Progenitor cell of endocrine pancreas (in vitro differentiated cells): ENCODE measurements around the gene CHD1. TPM values are rescaled to one million over a fixed set of nuclear protein-coding genes. Genes with fewer than 3 reads are reported as not detected.
A peak's percentile ranks its signal among the peaks of the same experiment; 100 is the strongest.

Experiments used
- DNase-seq: peaks from one replicate; pipeline ENCODE4 v3.0.0; 2021; ENCODE audit warnings: low spot score; ENCODE audit not compliant: unreplicated experiment
- H3K27ac Mint-ChIP-seq: 2 replicates; pipeline ENCODE4 v1.8.0; 2021; ENCODE audit warnings: mild to moderate bottlenecking, moderate library complexity, mixed read lengths
- H3K27me3 Mint-ChIP-seq: 2 replicates; pipeline ENCODE4 v1.8.0; 2021; ENCODE audit warnings: mixed read lengths
- H3K36me3 Mint-ChIP-seq: 2 replicates; pipeline ENCODE4 v1.8.0; 2022; ENCODE audit warnings: mixed read lengths; ENCODE audit not compliant: insufficient read depth
- H3K4me1 Mint-ChIP-seq: 2 replicates; pipeline ENCODE4 v1.8.0; 2021; ENCODE audit warnings: low read depth, mixed read lengths
- H3K4me3 Mint-ChIP-seq: 2 replicates; pipeline ENCODE4 v1.8.0; 2021; ENCODE audit warnings: low read depth, mild to moderate bottlenecking, moderate library complexity, mixed read lengths
- H3K9me3 Mint-ChIP-seq: 2 replicates; pipeline ENCODE4 v1.8.0; 2021; ENCODE audit warnings: low read depth, mixed read lengths
- total RNA-seq: library from RNA; stranded (reverse); gene quantifications from 2 replicates; pipeline ENCODE4 v1.2.1, GENCODE V29; 2021
- TF ChIP-seq, protein P1 (sequence below): fragments of 200-600 bp; sonication (generic); IDR thresholded peaks from one replicate; pipeline ENCODE4 v1.5.0; 2021; ENCODE audit warnings: antibody characterized with exemption, mild to moderate bottlenecking; ENCODE audit not compliant: unreplicated experiment

The CHD1 gene
- total RNA-seq, 1 donor from 2014 or later, result 61.0 TPM

DNA sequence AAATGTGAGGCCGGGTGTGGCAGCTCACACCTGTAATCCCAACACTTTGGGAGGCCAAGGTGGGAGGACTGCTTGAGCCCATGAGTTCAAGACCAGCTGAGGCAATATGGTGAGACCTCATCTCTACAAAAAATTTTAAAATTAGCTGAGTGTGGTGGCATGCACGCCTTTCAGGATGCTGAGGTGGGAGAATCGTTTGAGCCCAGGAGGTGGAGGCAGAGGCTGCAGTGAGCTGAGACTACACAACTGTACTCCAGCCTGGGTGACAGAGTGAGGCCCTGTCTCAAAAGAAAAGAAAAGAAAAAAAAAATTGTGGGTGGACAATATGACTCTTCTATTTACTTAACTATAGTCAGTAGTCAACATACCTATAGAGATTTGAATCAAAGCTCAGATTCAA lies 4.8 kb downstream of the CHD1 start:
- peaks cover 22% of the 10 kb centered on the region for H3K36me3 Mint-ChIP-seq
- peaks cover 15% of the 10 kb centered on the region for H3K4me1 Mint-ChIP-seq
- H3K27me3 Mint-ChIP-seq, result no peaks in the 10 kb centered on the region
- H3K27ac Mint-ChIP-seq, result no peak overlapping the region
- no peak for DNase-seq
- H3K4me3 Mint-ChIP-seq, result no peak overlapping the region
- TF ChIP-seq, protein P1, sequence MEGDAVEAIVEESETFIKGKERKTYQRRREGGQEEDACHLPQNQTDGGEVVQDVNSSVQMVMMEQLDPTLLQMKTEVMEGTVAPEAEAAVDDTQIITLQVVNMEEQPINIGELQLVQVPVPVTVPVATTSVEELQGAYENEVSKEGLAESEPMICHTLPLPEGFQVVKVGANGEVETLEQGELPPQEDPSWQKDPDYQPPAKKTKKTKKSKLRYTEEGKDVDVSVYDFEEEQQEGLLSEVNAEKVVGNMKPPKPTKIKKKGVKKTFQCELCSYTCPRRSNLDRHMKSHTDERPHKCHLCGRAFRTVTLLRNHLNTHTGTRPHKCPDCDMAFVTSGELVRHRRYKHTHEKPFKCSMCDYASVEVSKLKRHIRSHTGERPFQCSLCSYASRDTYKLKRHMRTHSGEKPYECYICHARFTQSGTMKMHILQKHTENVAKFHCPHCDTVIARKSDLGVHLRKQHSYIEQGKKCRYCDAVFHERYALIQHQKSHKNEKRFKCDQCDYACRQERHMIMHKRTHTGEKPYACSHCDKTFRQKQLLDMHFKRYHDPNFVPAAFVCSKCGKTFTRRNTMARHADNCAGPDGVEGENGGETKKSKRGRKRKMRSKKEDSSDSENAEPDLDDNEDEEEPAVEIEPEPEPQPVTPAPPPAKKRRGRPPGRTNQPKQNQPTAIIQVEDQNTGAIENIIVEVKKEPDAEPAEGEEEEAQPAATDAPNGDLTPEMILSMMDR, result no peak
- H3K9me3 Mint-ChIP-seq, result no peaks in the 10 kb centered on the region

DNA sequence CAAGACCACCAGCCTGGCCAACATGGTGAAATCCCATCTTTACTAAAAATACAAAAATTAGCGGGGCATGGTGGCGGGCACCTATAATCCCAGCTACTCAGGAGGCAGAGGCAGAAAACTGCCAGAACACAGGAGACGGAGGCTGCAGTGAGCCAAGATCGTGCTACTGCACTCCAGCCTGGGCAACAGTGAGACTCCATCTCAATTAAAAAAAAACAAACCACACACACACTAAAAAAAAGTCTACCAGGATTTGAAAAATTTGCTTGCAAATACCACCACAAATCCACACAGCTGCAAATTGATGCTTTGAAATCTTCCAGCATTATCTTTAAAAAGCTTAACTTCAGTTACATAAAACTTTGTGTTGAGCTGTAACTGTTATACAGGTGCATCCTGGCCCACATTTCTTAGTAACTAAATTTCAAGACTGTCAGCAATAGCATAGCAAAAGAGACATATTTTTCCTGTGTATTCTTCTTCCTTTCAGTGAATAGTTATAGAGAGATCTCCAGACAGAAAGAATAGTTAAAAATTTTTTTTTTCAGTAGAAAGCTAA lies 6.8 kb downstream of the CHD1 start:
- Mint-ChIP-seq H3K4me1 (peaks cover 9% of the 10 kb centered on the region), H3K27ac (no peak overlapping the region), H3K4me3 (no peak overlapping the region), H3K27me3 (no peaks in the 10 kb centered on the region), H3K9me3 (no peaks in the 10 kb centered on the region), H3K36me3 (peaks cover 31% of the 10 kb centered on the region)
- no peak for DNase-seq
- TF ChIP-seq, protein P1, result no peak

DNA sequence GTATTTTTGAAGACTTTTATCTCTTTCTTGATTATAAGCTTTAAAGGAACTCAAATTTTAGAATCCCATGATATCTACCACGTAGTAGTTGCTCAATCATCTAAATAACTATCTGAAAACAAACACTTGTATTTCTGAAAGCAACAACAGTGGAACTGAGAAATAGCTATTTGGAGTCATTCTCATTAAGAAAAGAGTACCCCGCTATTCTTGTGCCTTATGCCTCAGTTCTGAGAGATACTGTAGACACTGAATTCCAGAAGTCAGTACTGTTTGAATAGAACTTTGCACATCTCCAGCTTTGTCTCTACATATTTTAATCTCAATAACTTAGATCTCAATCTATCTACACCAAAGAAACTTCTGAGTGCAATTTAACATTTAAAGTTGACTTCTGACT lies 11.4 kb downstream of the CHD1 start:
- no peaks in the 10 kb centered on the region for H3K27me3 Mint-ChIP-seq
- H3K4me3 Mint-ChIP-seq, result no peak overlapping the region
- TF ChIP-seq, protein P1, result no peak
- peak overlapping the region; percentile 74 for H3K27ac Mint-ChIP-seq
- H3K9me3 Mint-ChIP-seq, result no peaks in the 10 kb centered on the region
- H3K36me3 Mint-ChIP-seq, result peaks cover 22% of the 10 kb centered on the region
- DNase-seq, result no peak
- peaks cover 5% of the 10 kb centered on the region for H3K4me1 Mint-ChIP-seq

DNA sequence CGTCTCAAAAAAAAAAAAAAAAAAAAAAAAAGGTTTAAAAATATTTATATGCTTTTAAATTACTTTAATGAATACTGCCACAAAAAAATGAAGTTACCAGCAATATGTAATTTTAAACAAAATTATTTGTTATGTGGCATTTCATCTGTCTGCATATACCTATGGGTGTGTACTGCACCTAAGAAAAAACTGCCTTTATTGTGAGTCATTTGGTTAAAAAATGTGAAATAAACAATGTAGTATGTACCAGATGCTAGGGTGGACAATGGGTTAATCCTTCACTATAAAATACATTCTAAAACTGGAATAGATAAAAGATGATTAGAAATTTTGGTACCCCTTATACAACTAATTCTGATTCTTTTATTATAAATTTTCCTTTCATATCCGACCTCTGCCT lies 12.3 kb downstream of the CHD1 start:
- Mint-ChIP-seq H3K27ac (no peak overlapping the region), H3K36me3 (peaks cover 18% of the 10 kb centered on the region), H3K27me3 (no peaks in the 10 kb centered on the region), H3K4me1 (peaks cover 5% of the 10 kb centered on the region), H3K9me3 (no peaks in the 10 kb centered on the region), H3K4me3 (no peak overlapping the region)
- no peak for DNase-seq
- TF ChIP-seq, protein P1, result no peak

DNA sequence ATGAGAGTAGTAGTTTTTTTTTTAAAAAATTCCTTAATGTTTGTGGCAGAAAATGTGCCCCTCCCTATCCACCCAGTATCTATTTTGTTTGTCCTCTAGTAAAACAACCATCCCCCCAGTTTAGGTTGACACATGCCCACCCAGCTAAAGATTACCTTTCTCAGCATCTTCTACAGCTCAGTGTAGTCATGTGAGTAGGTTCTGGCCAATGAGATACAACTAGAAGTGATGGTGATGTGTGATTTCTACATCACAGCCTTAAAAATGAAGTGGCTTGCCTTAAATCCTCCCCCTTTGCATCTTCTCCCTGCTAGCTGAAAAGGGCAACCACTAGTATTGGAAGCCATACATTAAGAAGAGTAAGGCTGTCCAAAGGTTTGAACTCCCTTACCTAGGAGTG lies 14.9 kb downstream of the CHD1 start:
- Mint-ChIP-seq H3K36me3 (peaks cover 10% of the 10 kb centered on the region), H3K4me1 (peaks cover 3% of the 10 kb centered on the region)

More for the DNA sequence above, 14.9 kb downstream of the CHD1 start:
- no peaks in the 10 kb centered on the region for H3K27me3 Mint-ChIP-seq
- no peak for DNase-seq
- H3K9me3 Mint-ChIP-seq, result no peaks in the 10 kb centered on the region
- TF ChIP-seq, protein P1, result no peak
- peak overlapping the region; percentile 31 for H3K27ac Mint-ChIP-seq
- H3K4me3 Mint-ChIP-seq, result no peak overlapping the region
